Raji (cell line): ENCODE data around the gene ADAMTS14.

Experiments used
- POLR2A ChIP-seq: IDR thresholded peaks from 2 replicates; pipeline ENCODE4 v1.6.1; 2011; ENCODE audit warnings: low read depth, low read length, control low read depth; ENCODE audit not compliant: insufficient read depth

The ADAMTS14 gene

DNA sequence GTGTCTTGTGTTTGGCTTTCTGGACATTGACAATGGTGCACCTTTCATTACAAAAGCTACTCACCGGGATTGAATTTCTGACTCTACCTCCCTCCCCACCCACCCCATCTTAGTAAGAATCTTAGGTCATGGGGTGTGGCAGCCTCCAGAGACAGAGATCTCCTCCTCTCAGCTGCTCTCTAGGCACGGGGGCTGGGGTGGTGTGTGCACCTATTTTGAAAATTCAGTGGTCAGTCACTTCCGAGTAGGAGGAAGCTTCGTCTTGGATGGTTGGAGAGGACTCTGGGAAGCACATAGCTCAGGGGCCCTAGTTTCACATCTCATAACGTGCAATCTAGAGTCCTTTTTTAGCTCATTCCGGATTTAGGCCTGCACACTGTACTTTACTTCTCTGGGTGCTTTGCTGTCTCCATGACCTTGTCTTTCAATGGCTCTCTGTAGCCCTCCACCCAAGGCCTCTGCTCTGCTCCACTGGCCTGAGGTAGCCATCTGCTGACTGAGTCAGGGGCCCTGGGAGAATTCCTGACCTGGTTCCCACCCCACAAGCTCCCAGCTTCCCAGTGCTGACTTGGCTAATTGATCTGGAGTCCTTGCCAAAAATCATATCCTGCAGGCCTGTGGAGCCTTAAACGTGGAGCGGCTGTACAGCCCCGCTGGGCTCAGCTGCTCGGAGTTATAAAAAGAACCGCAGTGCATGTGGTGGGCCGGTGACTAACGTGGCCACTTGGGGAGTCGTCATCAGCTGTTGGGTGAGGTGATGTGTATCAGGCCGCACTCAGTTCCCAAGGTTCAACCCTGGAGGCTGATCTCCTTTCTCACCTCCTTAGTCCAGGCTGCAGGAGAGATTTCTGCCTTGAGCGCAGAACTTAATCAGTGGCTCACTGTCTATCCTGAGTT lies 19.3 kb upstream of the ADAMTS14 start:
- no peak for TF ChIP-seq POLR2A

GRCh38 chr10:70655316-70655715 lies 17.0 kb upstream of the ADAMTS14 start:
- no peak for TF ChIP-seq POLR2A

- TF ChIP-seq POLR2A = no peak
Observed at GRCh38 chr10:70656489-70656888, 15.8 kb upstream of the ADAMTS14 start.

DNA sequence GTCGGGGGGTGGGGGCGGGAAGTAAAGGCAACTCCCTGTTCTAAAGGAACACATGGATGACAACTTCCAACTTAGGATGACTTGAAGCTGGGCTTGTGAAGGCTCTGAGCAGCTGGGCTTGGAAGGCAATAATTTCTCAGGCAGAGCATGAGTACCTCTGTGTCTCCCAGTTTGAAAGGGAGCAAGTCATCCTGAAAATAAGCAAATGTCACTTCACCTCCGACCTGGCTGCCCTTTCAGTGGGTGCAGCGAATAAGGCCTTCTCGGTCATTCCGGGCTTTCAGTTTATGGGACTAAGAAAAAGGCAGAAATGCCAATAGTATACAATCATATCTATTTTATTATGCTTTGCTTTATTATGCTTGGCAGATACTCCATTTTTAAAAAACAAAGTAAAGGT lies 15.3 kb upstream of the ADAMTS14 start:
- no peak for TF ChIP-seq POLR2A

DNA sequence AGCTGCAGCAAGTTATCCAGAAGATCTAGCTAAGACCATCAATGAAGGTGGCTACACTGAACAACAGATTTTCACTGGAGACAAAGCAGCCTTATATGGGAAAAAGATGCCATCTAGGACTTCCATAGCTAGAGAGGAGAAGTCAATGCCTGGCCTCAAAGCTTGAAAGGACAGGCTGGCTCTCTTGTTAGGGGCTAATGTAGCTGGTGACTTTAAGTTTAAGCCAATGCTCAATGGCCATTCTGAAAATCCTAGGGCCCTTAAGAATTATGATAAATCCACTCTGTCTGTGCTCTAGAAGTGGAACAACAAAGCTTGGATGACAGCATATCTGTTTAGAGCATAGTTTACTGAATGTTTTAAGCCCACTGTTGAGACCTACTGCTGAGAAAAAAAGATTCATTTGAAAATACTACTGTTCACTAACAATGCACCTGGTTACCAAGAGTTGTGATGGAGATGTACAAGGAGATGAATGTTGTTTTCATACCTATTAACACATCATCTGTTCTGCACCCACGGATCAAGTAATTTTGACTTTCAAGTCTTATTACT lies 13.6 kb upstream of the ADAMTS14 start:
- TF ChIP-seq POLR2A = no peak

- TF ChIP-seq POLR2A = no peak
Observed at GRCh38 chr10:70659306-70659705, 13.0 kb upstream of the ADAMTS14 start.

DNA sequence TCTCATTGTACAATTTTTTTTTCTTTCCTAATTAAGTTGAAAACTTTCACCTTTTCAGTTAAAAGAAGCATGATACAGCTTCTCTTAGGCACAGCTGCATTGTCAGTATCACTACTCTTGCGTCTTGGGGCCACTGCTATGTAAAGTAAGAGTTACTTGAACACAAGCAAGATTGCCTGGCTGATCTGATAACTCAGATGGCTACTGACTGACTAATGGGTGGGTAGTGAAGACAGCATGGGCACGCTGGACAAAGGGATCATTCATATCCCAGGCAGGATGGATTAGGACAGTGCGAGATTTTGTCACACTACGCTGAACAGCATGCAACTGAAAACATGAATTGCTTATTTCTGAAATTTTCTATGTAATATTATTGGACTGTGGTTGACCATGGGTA lies 11.6 kb upstream of the ADAMTS14 start:
- no peak for TF ChIP-seq POLR2A

- no peak for TF ChIP-seq POLR2A
Observed at GRCh38 chr10:70661623-70662361, 10.5 kb upstream of the ADAMTS14 start.

- TF ChIP-seq POLR2A = no peak
Observed at GRCh38 chr10:70662362-70663220, 9.7 kb upstream of the ADAMTS14 start.

DNA sequence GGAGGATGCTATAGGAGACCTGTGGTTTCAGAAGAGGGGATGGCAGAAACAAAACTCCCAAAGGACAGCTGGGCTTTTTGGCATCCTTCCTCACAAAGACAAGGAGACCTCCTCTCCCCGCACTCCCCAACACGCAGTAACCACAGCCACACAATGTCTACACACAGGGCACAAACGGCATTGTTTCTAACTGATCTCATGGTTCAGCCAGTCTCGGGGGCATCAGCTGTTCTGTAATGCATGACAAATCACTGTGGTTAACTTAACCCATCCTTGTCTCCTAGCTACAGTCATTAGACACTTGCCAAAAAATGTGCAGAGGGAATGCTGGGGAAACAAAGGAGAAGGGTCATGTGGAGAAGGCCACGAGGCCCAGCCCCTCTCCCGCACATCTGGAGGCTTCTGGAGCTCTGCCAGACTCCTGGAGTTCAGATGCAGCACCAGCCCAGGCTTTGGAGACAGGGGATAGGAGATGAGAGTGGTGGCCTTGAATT lies 7.6 kb upstream of the ADAMTS14 start:
- no peak for TF ChIP-seq POLR2A

- no peak for TF ChIP-seq POLR2A
Observed at GRCh38 chr10:70666960-70667798, 5.1 kb upstream of the ADAMTS14 start.

GRCh38 chr10:70668454-70668970 lies 3.8 kb upstream of the ADAMTS14 start:
- TF ChIP-seq POLR2A = no peak

DNA sequence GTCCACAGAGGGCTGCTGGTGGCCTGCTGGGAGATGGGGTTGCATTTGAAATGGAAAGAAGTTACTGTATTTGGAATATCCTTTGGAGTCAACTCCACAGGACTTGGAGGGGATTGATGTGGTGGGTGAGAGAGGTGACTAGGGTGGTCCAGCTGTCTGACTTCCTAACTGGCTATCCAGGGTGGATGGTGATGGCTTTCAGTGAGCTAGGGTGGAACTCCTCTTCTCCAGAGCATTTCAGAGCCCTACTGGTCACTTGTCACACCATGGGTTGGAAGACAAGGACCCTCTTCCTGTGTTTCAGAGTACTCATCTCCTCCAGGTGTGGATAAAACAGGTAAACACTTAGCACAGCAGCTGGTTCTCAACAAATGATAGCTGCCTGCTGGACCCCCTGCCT lies 3.3 kb upstream of the ADAMTS14 start:
- TF ChIP-seq POLR2A = no peak

DNA sequence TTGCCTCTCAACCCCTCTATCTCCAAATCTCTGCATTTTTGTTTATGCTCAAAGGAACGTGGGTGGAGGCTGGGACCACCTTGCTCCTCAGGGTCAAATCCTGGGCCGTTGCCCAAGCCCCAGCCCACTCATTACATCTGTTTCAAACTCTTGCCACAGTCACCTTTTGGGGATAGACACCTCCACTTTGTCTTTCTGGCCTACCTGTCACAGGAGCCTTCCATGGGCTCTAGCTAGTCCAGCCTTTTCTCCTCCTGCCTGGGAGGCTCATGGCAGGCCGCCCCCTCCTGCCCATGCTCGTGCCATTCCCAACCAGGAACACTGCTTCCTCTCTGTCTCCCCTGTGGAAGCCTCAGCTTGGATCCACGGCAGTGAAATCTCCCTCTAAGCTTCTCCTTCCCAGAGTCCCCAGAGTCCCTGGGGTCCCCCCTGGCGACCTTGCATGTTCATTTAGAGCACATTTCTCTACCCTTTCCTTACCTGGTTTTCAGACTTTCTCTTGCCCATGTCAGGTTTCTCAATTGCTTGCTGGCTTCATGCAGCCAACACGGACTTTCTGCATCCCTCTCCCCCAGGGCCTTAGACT lies 2.5 kb upstream of the ADAMTS14 start:
- no peak for TF ChIP-seq POLR2A

DNA sequence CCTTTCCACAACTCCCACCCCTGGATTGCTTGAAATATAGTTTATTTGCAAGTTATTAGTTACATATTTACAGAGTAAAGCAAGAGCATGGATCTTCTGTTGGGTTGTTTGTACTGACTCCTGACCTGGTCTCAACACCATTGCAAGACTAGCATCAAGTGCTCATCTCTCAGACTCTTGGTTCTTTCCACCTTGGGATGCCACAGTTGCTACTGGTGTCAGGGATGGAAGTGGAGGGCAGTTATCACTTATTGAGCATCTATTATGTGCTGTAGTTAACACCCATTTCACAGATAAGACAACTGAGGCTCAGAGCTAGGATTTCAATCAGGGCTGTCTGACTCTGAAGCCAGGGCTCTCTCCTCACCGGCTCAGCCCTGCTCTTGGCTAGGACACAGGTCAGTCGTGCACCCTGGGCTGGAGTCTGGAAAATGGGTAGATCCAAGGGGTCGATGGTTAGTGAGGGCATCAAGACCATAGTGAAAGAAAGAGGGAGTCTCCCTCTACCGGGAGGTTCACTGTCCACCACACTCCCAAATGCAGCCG lies 614 bp upstream of the ADAMTS14 start:
- no peak for TF ChIP-seq POLR2A
